HG03575 (cell line): Measurements from ENCODE around the gene NAA60.
A peak's percentile ranks its signal among the peaks of the same experiment; 100 is the strongest.

ENCODE experiments used
- ATAC-seq: cut with Tn5 transposase; IDR thresholded peaks from one replicate; pipeline ENCODE4 v1.9.1; 2021; ENCODE audit not compliant: unreplicated experiment, insufficient number of reproducible peaks, low FRiP score; ENCODE audit errors: extremely low read depth

Gene NAA60

GRCh38 chr16:3443108-3444031, at the start of gene NAA60, which contains the start of gene ZNF597:
NAA60 (plus strand) TSS chr16:3443680; CDS start chr16:3476228, 32,548 bp downstream.
ZNF597 (minus strand) TSS chr16:3443504; CDS start chr16:3443153, 351 bp downstream.
- ATAC-seq = no peak

- no peak for ATAC-seq
These were observed 43.1 kb upstream of the NAA60 start for GRCh38 chr16:3400446-3400778.

GRCh38 chr16:3400779-3401688, 42.4 kb upstream of the NAA60 start, which contains the start of the genes ZNF174 and ZSCAN32:
ZNF174 (plus strand) TSS chr16:3401215; CDS start chr16:3402005, 790 bp downstream.
ZSCAN32 (minus strand) TSS chr16:3401004; CDS start chr16:3397557, 3,447 bp downstream.
- ATAC-seq = peak; percentile 78

DNA sequence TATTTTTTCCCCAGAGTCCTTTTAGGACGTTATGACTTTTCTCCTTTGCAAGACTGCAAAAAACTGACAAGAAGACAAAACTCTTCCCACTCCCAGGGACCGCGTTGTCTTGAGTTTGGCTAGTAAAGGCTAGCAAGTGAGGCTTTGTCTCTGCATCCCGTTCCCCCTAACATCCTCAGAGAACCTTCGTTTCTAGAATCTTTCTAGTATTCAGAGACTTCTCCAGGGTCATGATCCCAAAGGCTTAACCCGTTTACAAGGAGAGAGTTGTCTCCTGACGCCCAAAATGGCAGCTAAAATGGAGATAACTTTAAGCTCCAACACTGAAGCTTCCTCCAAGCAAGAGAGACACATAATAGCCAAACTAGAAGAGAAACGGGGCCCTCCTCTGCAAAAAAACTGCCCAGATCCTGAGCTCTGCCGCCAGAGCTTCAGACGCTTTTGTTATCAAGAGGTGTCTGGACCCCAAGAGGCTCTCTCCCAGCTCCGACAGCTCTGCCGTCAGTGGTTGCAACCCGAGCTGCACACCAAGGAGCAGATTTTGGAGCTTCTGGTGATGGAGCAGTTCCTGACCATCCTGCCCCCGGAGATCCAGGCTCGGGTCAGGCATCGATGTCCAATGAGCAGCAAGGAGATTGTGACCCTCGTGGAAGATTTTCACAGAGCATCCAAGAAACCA, 41.6 kb upstream of the NAA60 start:
- no peak for ATAC-seq

DNA sequence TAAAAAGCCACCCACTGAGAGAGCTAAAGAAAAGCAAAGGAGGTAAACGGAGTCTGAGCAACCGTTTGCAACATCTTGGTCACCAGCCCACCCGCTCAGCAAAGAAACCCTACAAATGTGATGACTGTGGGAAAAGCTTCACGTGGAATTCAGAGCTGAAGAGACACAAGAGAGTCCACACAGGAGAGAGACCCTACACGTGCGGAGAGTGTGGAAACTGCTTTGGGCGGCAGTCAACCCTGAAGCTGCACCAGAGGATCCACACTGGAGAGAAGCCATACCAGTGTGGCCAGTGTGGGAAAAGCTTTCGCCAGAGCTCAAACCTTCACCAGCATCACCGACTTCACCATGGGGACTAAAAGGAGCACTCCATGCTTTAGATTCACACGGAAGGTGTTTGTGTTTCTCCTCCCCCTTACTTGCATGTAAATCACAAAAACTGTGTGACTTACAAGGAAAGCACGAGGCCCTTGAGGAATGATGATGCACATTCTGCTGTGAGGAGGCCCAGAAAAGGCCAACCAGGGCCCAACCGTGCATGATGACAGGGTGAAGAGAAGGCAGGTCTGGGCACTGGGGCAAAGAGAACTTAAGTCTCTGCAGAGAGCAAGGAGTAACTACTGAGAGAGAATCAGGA, 34.8 kb upstream of the NAA60 start:
- ATAC-seq = no peak

- ATAC-seq = no peak
These were observed 29.6 kb upstream of the NAA60 start for GRCh38 chr16:3413730-3414379.

DNA sequence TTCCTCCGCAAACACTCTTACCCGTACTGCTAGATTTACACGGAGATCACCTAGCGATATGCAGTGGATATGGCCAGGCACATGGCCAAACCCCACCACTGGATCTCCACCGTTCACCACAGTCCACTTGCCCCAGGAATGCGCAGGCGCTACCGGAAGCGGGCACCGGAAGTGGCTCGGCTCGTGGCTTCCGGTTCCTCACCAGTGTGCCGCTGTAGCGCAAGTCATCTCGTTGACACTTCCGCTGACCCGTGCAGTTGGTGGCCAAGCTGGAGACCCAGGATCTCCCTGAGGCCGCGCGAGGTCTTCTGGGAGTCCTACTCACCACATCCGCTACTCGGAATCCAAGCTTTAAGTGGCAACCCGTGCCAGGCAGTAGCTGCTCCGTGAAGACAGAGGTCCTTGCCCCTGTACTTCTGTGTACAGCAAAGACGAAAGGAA, 11.7 kb upstream of the NAA60 start:
- no peak for ATAC-seq

DNA sequence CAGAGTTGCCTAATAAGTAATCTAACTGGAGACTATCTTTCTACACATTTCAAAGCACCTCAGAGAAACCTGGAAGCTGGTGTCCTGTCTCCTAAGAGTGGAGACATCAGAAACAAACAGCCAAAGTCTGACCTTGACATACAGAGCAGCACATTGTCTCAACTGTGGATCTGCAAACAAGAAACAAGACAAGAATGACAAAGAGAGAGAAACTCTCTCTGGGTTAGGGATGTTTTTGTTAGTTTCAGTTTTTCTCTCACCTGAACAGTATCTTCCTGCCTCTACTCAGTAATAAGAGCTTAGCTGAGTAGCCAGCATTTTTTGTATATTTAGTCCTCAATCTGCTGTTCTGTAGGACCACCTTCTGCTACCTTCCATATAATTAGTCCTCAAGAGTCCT, 9.1 kb upstream of the NAA60 start:
- ATAC-seq = no peak

GRCh38 chr16:3439637-3440036, 3.8 kb upstream of the NAA60 start:
- no peak for ATAC-seq

DNA sequence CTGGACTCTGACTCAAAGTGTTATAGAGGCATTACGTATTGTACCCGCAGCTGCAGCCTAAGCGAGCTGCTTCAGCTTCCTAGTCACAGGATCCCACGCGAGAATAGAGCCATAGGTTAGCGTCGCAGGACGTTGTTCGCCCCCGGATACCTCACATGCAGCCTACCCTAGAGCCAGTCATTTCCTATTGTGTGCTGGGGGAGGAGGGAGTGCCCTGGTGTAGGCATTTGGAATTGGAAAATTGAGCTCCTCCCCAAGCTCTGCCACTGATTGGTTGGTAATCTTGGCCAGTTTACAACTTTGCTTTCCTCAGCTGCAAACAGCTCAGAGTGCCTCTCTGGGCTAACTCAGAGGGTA, 530 bp downstream of the NAA60 start:
- no peak for ATAC-seq

GRCh38 chr16:3454093-3454492, 10.6 kb downstream of the NAA60 start:
- no peak for ATAC-seq

- ATAC-seq = no peak
These were observed 11.2 kb downstream of the NAA60 start for GRCh38 chr16:3454631-3455147.

DNA sequence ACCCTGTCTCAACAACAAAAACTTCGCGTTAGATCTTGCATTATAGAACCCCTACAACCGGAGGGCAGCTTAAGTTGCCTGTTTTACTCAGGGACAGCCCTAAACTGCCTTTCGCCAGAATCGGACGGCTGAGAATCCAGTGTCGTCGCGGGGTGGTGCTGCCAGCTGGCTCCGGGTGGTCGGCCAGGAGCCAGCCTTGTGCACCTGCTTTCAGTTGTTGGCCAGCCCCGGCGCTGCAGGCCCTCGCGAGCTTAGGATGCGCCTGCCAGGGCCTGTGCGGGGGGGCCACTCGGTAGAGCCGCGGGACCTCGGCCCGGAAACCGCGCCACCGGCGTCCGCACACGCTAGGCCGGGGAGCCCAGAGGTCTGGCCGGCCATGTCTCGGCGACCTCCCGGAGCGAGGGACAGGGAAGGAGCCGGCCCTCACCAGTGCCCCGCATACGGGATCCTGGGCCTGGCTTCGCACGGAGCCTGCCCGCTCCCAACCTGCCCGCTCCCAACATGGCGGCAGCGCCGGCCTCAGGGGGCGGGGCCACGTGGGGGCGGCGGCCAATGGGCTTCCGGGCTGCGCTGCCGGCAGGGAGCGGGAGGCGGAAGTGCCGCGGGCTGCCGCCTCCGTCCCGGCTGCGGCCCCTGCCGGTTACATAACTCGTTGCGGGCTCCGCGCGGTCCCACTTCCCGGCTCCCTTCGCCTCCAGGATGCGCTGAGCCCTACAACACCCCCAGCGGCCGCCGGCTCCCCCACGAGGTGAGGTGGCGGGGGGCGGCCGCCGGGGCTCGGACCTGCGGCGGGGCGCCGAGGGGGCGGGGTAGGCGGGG, 14.2 kb downstream of the NAA60 start:
- peak; percentile 32 for ATAC-seq

- no peak for ATAC-seq
These were observed 14.9 kb downstream of the NAA60 start for GRCh38 chr16:3458278-3458851.

GRCh38 chr16:3458852-3459361, 15.4 kb downstream of the NAA60 start:
- ATAC-seq = no peak

DNA sequence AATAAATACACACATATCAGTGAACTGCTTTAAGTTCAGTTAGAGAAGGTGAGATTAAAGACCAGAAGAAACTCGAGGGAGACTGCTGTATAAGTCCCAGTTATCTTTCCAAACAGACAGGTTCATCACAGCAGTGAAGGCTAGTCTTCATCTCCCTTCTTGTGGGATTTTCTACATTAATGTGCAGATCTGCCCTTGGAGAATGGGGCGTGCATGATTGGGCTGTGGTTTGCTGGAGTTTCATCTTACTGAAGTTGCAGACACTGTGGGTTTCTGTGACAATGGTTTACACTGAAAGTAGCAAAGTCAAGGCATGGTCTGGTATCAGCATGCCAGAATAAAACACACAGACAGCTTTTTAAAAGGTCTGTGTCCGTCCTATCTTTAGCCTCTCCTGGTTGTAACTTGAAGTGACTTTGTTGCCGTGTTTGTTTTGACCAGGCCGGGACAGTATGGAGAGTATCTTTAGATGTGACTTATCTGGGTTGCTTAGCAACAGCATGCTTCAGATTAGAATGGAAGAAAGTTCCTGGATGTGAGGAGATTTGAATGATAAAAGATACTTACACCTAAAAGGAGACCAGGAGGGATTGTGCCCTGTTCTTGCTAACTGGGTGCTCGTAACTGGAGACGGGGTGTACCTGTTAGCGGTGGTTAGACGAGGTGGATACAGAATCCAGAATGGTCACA, 16.1 kb downstream of the NAA60 start:
- no peak for ATAC-seq
